Tibial artery (tissue), 4 donors: ENCODE data around the gene SLC22A17.

Experiments used
- DNase-seq, 2 donors: peaks; one replicate each; pipeline ENCODE4 v3.0.0-alpha.2; 2019
- H3K27ac ChIP-seq, 2 donors: fragments of 200-600 bp; sonication (generic) in 1 of 2; 1 replicate in 1 of 2; 2 replicates in 1 of 2; pipeline ENCODE4 v1.5.1; 2018 to 2019; ENCODE audit warnings: mild to moderate bottlenecking in 1 of 2
- H3K27me3 ChIP-seq, 2 donors: fragments of 200-600 bp; sonication (generic) in 1 of 2; one replicate each; pipeline versions ENCODE4 v1.5.1 to v1.6.0; 2016 to 2019
- H3K36me3 ChIP-seq, 3 donors: fragments of 200-600 bp; sonication (generic) in 2 of 3; one replicate each; pipeline ENCODE4 v1.5.1; 2016 to 2019; ENCODE audit warnings: mild to moderate bottlenecking in 2 of 3
- H3K4me1 ChIP-seq, 4 donors: fragments of 200-600 bp; sonication (generic) in 2 of 4; 1 replicate in 3 of 4; 2 replicates in 1 of 4; pipeline ENCODE4 v1.5.1; 2016 to 2019
- H3K4me3 ChIP-seq, 2 donors: fragments of 200-600 bp; sonication (generic) in 1 of 2; 1 replicate in 1 of 2; 2 replicates in 1 of 2; pipeline ENCODE4 v1.5.1; 2018 to 2019; ENCODE audit warnings: mild to moderate bottlenecking in 2 of 2
- H3K9me3 ChIP-seq, 3 donors: fragments of 200-600 bp; sonication (generic) in 1 of 3; one replicate each; pipeline ENCODE4 v1.5.1; 2016 to 2019
- intact Hi-C: fragments of 100-400 bp; cut with DNase I; formaldehyde crosslinking; loops from one replicate; pipeline ENCODE4 v1.15.0; 2023; ENCODE audit warnings: low total_unique reads
- TF ChIP-seq, protein P1 (sequence below), 2 experiments: fragments of 200-600 bp in 1 of 2; fragments of 450-650 bp in 1 of 2; IDR thresholded peaks; one replicate each; pipeline ENCODE4 v1.5.1; 2017 to 2019; ENCODE audit warnings: antibody characterized with exemption in 2 of 2, mild to moderate bottlenecking in 1 of 2, moderate library complexity in 1 of 2

The SLC22A17 gene

DNA sequence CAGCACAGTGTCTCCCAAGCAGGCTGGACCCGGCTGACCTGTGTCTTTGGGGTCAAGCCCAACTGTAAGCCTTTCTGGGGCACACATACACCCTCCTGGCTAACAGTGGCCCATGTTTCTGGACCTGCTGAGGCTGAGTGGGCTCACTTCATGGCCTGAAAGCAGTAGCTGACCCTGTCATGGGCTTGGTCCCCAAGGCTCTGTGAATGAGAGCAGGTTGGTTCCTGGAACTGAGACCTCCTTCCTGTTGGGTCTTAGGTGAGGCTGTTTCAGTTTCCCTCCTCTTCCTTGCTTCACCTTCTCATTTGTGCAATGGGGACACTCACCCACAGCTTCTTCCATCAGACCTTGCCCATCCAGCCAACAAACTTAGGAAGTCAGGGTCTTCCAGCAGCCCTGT, 19.2 kb upstream of the SLC22A17 start:
- Histone ChIP-seq H3K27me3 (no peaks in the 10 kb centered on the region), H3K9me3 (no peaks in the 10 kb centered on the region), H3K4me3 (no peak overlapping the region), H3K4me1 (peaks cover 0 to 8% (median 2%) of the 10 kb centered on the region in 4 donors), H3K36me3 (no peaks in the 10 kb centered on the region), H3K27ac (no peak overlapping the region)
- no peak for DNase-seq
- intact Hi-C loops: no loop called here
- TF ChIP-seq, protein P1, sequence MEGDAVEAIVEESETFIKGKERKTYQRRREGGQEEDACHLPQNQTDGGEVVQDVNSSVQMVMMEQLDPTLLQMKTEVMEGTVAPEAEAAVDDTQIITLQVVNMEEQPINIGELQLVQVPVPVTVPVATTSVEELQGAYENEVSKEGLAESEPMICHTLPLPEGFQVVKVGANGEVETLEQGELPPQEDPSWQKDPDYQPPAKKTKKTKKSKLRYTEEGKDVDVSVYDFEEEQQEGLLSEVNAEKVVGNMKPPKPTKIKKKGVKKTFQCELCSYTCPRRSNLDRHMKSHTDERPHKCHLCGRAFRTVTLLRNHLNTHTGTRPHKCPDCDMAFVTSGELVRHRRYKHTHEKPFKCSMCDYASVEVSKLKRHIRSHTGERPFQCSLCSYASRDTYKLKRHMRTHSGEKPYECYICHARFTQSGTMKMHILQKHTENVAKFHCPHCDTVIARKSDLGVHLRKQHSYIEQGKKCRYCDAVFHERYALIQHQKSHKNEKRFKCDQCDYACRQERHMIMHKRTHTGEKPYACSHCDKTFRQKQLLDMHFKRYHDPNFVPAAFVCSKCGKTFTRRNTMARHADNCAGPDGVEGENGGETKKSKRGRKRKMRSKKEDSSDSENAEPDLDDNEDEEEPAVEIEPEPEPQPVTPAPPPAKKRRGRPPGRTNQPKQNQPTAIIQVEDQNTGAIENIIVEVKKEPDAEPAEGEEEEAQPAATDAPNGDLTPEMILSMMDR (IDR thresholded peaks at IDR 0.05): no peak

GRCh38 chr14:23370221-23370620, 17.5 kb upstream of the SLC22A17 start:
- H3K4me1 ChIP-seq: peaks cover 0 to 14% (median 5%) of the 10 kb centered on the region in 4 donors
- H3K27me3 ChIP-seq: no peaks in the 10 kb centered on the region
- no peaks in the 10 kb centered on the region for H3K9me3 ChIP-seq
- no peak overlapping the region for H3K27ac ChIP-seq
- no peak overlapping the region for H3K4me3 ChIP-seq
- H3K36me3 ChIP-seq: no peaks in the 10 kb centered on the region
- TF ChIP-seq, protein P1 (IDR thresholded peaks at IDR 0.05): no peak
- no peak for DNase-seq
- intact Hi-C loops: no loop called here

- Histone ChIP-seq H3K4me3 (peak overlapping the region; percentile 70 to 71), H3K9me3 (no peaks in the 10 kb centered on the region), H3K4me1 (peaks cover 0 to 48% (median 21%) of the 10 kb centered on the region in 4 donors), H3K27me3 (no peaks in the 10 kb centered on the region), H3K36me3 (no peaks in the 10 kb centered on the region), H3K27ac (peak overlapping the region; percentile 98 to 100)
- intact Hi-C loops: loop anchor here (5.0 kb wide), 1 partner anchor 44 kb away; the partner anchor contains the start of gene PABPN1
- TF ChIP-seq, protein P1 (IDR thresholded peaks at IDR 0.05): no peak
- peak; percentile 76 to 92 for DNase-seq
These were observed 13.8 kb upstream of the SLC22A17 start for GRCh38 chr14:23366426-23366921.

DNA sequence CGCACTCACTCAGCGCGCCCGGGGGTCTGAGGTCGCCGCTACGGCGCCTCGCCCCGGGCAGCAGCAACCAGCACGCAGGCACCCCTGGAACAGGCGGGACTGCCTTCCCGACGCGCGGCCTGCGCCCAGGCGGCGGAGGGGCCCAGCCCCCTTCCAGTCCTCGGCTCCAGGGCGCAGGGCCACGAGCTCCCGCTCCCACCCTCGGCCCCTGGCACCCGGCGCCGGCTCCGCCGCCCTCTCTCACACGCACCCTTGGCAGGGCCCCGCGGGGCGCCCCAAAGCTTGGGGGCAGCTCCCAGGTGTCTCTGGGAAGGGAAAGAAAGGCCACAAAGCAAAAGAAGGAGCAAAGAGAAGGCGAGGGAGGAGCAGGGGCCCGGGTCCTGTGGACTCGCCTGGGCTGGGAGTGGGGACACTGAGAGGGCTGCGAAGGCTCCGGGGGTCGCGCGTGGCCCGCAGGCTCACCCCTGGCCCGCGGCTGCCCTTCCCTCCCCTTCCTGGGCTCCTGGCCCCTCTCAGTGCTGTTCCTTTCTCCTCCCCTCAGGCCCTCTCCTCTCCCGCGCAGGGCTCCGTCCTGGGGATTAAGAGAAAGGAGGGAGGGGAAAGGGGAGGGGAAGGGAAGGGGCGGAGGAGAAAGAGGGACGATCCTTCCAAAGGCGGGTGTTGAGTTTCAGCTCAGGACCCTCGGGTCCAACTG, 13.2 kb upstream of the SLC22A17 start:
- peaks cover 0 to 52% (median 21%) of the 10 kb centered on the region in 4 donors for H3K4me1 ChIP-seq
- TF ChIP-seq, protein P1 (IDR thresholded peaks at IDR 0.05): no peak

GRCh38 chr14:23365036-23365731, 12.5 kb upstream of the SLC22A17 start, which contains the start of gene EFS:
TSS of gene EFS (minus strand) at chr14:23365172. CDS start at chr14:23365025, 147 bp downstream.
- intact Hi-C loops: loop anchor here (5.0 kb wide), 1 partner anchor 43 kb away; the partner anchor contains the start of gene PABPN1
- Histone ChIP-seq H3K4me1 (peaks cover 0 to 58% (median 21%) of the 10 kb centered on the region in 4 donors), H3K4me3 (peak within 1 kb of the TSS; percentile 70 to 71), H3K9me3 (no peaks in the 10 kb centered on the region), H3K27ac (peak within 1 kb of the TSS; percentile 98 to 100), H3K27me3 (no peaks in the 10 kb centered on the region), H3K36me3 (peaks cover 0 to 8% (median 3%) of the 10 kb centered on the region in 3 donors)
- DNase-seq: peak; percentile 68 to 85
- TF ChIP-seq, protein P1 (IDR thresholded peaks at IDR 0.05): no peak

More for the DNA sequence above, 13.2 kb upstream of the SLC22A17 start:
- intact Hi-C loops: loop anchor here (5.0 kb wide), 1 partner anchor 44 kb away; the partner anchor contains the start of gene PABPN1
- Histone ChIP-seq H3K36me3 (peaks cover 0 to 1% (median 0%) of the 10 kb centered on the region in 3 donors), H3K27ac (peak overlapping the region; percentile 98 to 100), H3K27me3 (no peaks in the 10 kb centered on the region), H3K9me3 (no peaks in the 10 kb centered on the region), H3K4me3 (peak overlapping the region; percentile 70 to 71)
- DNase-seq: peak; percentile 76 to 87
